RCC 7860 (cell line): ENCODE measurements around the gene TBATA.

Source experiments
- DNase-seq: peaks from one replicate; pipeline ENCODE4 v3.0.0-alpha.2; 2015; ENCODE audit warnings: low spot score
- FAIRE-seq: peaks from 2 replicates; lab custom pipeline; 2012; peaks lifted over from hg19 to GRCh38; lab: Jason Lieb, UNC

Gene TBATA

DNA sequence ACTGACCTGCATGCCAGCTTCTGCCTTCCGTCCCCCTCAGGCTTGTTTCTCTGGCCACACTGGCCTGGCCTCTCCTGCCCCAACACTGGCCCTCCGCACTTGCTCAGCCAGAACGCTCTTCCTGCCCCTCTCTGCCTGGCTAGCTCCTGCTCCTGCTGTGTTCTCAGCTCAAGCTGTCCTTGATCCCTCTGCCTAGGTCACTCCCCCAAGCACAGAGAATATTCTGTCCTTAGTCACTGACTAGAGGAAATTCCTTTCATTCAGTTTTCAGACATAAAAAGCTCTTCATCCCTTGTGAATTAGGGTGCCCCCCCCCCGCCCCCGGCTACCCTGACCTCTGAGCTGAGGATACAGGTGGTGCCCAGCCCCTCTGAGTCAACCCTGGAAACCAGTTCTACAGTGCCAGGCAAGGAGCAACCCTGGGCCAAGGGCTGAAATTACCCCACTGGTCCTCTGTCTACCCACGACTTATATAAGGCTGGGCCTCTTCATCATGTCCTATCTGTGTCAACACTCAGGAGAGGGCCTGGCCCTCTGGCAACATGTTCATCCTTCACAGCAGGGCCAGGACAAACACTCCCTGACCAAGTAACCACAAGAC, 23.9 kb upstream of the TBATA start:
- no peak for FAIRE-seq

DNA sequence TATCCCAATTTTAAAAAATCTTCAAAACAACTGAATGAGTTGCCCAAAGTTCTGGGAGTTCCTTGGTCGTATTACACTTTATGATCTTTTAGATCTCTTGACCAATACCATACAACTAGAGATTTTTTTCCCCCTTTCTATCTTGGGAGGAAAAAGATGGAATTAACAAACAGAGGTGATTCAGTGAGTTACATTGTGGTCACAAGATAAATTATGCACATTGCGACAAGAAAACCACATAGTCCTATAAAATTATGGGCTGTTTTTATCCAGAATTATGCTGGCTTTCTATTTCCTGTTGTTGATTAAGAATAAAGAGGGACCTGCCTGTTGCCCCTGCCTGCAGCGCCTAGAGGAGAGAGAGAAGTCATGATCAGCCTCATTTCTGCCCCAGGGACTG, 22.4 kb upstream of the TBATA start:
- no peak for DNase-seq
- no peak for FAIRE-seq

More for the DNA sequence above, 23.9 kb upstream of the TBATA start:
- no peak for DNase-seq

DNA sequence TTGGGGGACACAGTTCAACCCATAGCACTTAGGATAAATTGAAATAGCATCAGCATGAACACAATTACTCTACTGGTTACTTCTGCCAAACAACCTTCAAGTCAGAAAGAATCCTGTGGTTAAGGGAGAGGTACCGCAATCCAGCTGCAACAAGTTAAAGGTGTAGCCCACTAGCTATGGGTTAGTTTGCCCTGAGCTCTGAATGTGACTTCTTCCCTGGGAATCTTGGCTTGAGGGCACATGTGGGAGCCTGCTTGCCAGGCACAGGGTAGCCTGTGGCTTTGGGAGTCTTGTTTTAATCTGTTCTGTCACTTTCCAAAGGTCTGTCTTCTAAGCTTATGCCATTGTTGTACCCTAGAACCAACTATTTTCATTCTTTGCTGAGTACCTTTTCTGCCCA, 21.7 kb upstream of the TBATA start:
- no peak for DNase-seq
- FAIRE-seq, result no peak

DNA sequence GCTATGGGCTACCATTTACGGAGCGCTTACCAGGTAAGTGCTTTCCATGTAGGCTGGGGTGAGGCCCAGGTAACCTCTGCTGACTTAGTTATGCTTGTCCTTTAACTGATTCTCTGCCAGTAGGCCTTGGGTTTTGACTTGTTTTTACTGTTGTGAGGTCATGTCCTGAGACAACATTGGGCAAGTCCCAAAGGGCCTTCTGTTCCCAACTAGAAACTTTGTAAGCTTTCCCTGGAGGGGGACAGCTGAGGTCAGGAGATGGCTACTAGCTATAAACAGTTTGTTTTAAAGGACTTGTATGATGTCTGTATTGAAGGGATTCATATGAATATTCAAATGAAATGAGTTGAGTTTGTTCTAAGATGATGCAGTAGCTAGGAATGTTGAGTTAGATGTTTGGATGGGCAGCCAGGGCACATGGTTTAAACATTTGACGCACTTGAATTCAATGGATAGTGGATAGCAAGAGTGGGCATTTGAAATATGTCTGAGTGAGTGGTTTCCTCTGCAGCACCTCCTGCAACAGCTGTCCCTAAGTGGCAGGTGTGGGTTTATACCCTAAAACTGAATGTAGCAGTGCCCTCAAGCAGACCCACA, 20.5 kb upstream of the TBATA start:
- FAIRE-seq, result no peak
- DNase-seq, result no peak

DNA sequence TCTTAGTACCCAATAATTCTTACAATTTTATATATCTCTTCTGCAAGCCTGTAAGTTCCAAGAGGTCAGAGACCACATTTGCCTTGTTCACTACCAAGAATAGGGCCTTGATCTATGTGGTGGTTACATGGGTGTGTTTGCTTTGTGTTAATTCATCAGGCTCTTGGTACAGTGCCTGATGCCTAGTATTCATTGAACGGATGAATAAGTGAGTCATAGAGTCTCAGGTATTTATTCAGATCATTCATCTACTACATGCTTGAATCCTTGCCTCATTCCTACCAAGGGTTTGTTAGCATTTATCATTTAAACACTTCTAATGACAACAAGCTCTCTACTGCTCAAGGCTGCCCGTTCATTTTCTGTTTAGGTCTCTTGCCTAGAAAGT, 19.2 kb upstream of the TBATA start:
- peak; percentile 7 for DNase-seq
- no peak for FAIRE-seq

DNA sequence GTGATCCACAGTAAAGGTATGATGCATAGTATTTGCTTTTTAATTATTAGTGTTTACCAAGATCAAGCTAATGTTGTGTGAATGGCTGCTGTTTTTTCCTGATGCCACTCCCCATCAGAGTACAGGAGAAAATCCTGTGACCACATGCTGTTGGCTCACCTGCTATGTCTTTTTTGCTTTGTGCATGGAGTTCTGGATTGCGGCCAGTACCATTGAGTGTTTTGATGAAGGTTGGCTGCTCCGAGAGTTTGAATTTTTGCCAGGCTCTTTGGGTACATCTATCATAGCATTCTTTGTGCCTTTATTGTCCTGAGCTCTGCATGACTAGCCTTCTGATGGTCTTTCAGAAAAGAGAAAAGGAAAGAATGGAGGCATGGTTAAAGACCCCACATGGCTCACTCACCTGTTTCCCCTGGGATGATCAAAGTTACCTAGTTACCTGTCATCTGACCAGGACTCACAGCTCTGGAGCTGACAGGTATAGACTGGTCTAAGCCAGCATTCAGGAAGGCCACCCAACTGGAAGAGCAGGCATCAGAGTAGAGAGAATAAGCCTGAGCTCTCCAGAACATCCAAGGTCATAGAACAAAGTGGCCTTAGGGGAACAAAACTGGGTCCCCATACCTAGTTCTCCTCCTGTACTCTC, 18.7 kb upstream of the TBATA start:
- DNase-seq (no peak), FAIRE-seq (no peak)

DNA sequence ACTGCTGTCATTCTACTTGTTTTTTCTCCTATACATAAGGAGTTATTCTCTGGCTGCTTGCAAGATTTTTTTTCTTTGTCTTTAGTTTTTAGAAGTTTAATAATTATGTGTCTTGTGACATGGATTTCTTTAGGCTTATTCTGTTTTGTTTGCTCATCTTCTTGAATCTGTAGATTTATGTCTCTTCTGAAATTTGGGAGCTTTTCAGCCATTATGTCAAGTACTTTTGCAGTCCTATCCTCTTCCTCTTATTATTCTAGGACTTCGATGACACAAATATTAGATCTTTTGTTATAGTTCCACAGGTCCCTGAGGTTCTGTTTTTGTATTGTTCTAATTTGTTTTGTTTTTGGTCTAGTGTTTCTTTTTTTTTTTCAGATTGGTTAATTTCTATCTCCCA, 16.7 kb upstream of the TBATA start:
- no peak for DNase-seq
- FAIRE-seq, result no peak

- no peak for FAIRE-seq
- no peak for DNase-seq
Observed at GRCh38 chr10:70799124-70799523, 13.9 kb upstream of the TBATA start.

- DNase-seq, result no peak
- FAIRE-seq, result no peak
Observed at GRCh38 chr10:70797840-70798239, 12.7 kb upstream of the TBATA start.

GRCh38 chr10:70795613-70796012, 10.4 kb upstream of the TBATA start:
- DNase-seq, result no peak
- FAIRE-seq, result no peak

DNA sequence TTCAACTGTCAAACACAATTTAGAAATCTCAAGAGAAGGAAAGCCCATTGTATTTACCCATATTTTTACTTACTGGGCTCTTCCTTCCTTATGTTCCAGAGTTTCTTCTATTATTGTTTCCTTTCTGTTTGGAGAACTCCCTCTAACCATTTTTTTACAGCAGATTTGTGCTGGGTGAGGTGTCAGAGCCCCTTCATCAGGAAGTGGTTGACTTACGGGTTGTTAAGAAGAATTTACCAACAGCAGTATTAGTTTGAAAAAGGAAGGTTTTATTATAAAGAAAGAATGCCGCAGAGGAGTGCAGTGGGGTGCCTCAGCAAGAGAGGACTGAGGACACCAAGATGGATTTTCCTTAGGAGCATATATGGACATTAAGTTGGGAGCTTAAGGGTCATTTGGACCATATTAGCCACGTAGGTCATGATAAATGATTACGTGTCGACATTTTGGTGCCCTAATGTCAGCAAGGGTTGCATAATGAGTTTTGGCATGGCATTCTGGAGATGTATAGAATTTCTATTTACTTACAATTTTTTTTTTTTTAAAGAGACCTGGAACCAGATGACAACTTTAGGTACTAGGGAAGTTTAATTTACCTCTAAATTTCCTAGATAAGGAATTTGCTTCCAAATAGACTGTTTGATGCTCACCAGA, 6.3 kb upstream of the TBATA start:
- DNase-seq (no peak), FAIRE-seq (no peak)

DNA sequence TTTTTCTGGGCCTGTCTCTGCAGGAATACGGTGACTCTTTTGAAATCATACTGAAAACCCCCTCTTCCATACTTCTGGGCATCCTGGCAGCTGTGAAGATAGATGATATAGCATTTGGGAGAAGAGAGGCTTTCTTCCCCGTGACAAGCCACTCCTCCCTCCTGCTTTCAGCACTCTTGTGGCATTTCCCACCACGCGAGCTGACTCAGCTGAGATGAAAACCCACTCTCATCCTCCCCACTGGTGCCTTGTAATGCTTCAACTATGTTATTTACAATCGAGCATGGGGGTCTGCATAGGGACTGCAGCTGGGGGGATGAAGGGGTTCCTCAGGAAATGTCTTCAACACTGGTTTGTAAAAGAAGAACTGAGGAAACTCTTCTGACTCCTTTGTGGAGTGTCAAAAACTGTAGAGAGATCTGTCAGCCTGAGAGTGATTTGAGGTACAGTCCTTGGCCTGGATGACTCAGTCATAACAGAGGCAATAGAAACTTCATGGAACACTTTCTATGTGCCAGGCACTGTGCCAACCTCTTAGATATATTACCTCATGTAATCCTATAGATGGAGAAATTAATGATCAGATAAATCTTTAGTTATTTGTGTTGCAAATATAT, 1.7 kb upstream of the TBATA start:
- DNase-seq (peak; percentile 19), FAIRE-seq (no peak)

GRCh38 chr10:70784471-70784870, 706 bp downstream of the TBATA start:
- FAIRE-seq, result no peak
- DNase-seq, result peak; percentile 39

DNA sequence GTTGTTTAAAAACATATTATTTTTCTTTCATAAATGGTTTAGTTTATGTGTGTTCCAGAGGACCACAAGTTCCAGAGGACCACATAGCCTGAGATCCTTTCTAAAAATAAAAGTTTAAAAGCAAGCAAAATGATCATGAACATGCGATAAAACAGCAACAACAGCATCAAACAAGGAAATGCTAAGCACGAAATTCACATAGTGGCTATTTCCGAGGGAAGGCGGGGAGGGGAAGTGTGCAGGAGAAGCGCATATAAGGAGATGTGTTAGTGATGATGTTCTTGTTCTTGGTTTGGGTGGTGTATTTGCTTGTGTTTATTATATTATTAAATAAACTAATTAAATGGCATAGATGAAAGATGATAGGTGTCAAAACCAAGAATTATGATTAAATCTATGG, 1.2 kb downstream of the TBATA start:
- no peak for FAIRE-seq

DNA sequence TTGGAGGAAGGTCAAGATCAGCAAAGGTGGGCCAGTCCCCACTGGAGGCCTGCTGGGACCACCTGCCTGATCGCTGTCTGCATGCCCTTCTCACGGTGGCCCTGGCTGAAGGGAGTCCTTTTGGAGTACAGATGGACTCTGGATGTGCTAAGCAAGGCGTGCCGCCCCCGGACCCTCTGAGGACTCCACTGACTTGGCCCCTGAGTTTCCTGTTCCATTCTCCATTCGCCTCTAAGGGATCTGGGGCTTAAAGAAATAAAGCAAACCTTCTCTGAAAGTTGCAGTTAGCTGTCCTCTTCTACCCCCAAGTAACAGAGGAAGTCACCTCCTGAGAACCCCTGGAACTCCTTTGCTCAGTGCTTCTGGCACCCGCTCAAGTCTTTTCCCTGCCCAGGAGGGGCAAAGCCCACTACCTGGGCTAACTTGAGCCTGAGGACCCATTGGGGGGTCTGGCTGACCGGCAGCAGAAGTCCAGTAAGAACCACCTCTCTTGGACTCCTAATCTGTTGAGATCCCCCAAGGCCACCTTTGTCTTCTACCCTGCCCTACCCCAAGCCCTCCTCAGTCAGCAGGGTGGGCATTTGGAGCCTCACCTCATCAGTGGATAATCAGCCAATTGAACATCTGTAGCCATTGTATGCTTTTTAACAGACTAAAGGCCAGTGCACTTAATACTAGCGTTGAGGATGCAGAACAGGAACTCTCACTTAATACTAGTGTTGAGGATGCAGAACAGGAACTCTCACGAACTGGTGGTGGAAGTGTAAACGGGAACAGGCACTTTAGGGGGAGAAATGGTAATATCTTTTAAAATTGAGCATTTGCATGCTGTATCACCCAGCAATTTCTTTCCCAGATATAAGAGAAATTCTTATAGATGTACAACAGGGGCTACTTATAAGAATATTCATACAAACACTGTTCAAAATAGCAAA, 2.2 kb downstream of the TBATA start:
- DNase-seq (no peak), FAIRE-seq (no peak)

More for the DNA sequence above, 1.2 kb downstream of the TBATA start:
- DNase-seq, result no peak

DNA sequence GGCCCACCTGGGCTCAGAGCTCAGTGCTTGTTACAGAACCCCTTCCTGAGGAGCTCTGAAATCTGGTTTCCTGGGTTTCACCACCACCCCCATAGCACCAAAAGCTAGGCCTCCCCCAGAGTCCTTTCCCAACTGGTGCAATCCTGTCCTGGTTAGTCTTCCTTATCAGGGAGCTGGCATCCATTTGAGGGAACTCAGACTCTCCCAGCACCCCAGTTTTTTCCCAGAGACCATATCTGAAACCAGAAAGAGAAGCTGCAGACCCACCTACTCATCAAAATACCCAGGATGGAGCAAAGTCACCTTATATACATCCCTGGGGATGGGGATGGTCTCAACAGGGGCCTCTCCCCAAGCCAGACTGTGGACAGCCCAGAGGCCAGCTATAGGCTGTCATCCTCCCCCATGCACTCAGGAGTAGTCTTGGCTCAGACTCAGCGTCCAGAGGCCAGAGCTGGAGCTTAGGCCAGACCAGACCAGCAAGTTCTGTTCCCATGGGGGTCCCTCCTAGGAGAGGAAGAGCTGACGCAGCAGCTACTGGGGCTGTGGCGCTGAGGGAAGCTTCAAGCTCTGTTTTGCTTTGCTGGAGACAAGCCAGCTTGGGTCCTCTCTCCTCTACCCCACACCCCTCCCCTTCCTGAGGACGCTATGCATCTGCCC, 3.0 kb downstream of the TBATA start:
- DNase-seq (no peak), FAIRE-seq (no peak)

DNA sequence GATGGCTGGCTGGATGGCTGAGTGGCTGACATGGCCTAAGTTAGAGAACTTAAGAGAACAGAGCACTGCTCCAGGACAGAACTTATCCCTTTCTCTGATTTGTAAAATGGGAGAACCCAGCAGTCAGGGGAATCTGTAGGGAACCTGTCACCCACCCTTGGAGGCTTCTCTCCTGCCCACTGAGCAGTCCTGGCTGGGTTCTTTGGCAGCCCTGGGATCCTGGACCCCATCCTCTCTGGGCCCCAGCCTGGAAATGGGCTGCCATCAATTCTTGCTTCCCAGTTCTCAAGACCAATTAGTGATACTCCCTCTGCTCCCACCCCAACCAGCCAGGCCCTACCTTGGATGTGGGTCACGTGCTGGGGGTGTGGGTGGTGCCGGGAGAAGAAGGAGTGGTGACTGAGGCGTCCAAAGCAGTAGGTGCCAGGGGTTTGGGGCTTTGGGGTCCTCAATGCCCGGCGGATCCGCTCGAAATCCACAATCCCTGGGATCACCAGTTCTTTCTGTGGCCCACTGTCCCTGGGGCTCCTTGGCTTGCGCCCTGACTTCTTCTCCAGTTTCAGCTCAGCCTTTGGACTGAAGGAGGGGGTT, 3.6 kb downstream of the TBATA start:
- FAIRE-seq (no peak), DNase-seq (no peak)

DNA sequence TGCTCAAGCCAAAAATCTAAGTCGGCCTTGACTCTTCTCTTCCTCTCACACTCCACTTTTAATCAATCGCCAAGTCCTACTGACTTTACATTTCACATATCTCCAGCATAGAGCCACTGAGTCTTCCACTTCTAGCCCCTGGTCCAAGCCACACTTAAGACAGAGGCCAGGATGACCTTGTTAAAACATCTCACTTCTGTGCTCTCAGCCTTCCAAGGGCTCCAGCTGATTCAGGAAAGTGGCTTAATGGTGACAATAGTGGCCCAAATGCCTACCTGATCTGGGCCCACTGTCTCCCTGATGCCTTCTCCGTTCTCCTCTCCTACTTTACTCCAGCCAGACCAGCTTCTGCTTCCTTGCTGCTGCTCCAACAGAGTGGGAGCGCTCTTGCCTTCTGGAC, 4.4 kb downstream of the TBATA start:
- no peak for DNase-seq
- no peak for FAIRE-seq

DNA sequence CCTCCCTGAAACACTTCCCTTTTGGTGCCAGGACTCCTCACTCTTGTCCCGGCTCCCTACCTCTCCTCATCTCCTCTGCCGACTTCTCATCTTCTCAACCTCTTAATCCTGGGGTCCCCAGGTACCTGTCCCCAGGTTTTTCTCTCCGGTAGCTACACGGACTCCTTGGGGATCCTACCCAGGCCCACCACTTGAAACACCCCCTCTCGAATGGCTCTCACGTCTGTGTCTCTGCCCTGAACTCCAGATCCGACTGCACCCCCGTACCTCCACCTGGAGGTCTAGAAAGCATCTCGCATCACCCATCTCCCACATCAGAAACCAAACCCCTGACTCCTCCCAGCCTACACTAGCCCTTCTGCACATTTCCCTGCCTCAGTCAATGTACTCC, 4.8 kb downstream of the TBATA start:
- FAIRE-seq (no peak), DNase-seq (no peak)
